Activated CD4-positive, alpha-beta T cell treated with anti-CD3 and anti-CD28 coated beads for 36 hours (primary cell): Measurements from ENCODE around the gene ATP5PO. TPM values are rescaled to one million over a fixed set of nuclear protein-coding genes. Genes with fewer than 3 reads are reported as not detected.

Experiments used
- ATAC-seq: fragments of 200-7000 bp; cut with Tn5 transposase; one replicate; pipeline ENCODE4 v1.10.0; 2021; ENCODE audit warnings: mild to moderate bottlenecking, moderate library complexity
- CTCF ChIA-PET: fragments of 350-600 bp; sonication (Branson Sonifier 250); formaldehyde crosslinking; loops from one replicate; lab custom pipeline; 2021; ENCODE audit warnings: antibody characterized with exemption; lab: Charles Lee
- POLR2A ChIA-PET: fragments of 350-600 bp; sonication (Branson Sonifier 250); formaldehyde crosslinking; loops from one replicate; lab custom pipeline; 2021; ENCODE audit warnings: antibody characterized with exemption, inconsistent platforms; lab: Charles Lee
- DNase-seq: peaks from one replicate; pipeline ENCODE4 v3.0.0-alpha.2; 2020
- H3K27ac Mint-ChIP-seq: one replicate; pipeline ENCODE4 v1.8.0; 2021; ENCODE audit warnings: mixed read lengths
- H3K27me3 Mint-ChIP-seq: one replicate; pipeline ENCODE4 v1.8.0; 2021; ENCODE audit warnings: mixed read lengths
- H3K36me3 Mint-ChIP-seq: one replicate; pipeline ENCODE4 v1.8.0; 2021; ENCODE audit warnings: low read depth, mixed read lengths
- H3K4me1 Mint-ChIP-seq: one replicate; pipeline ENCODE4 v1.8.0; 2021; ENCODE audit warnings: mixed read lengths
- H3K4me3 Mint-ChIP-seq: one replicate; pipeline ENCODE4 v1.8.0; 2021; ENCODE audit warnings: mild to moderate bottlenecking, moderate library complexity, mixed read lengths
- H3K9me3 Mint-ChIP-seq: one replicate; pipeline ENCODE4 v1.8.0; 2021; ENCODE audit warnings: low read depth, mixed read lengths
- intact Hi-C, 2 experiments: fragments of 100-400 bp; cut with DNase I in 1 of 2; cut with micrococcal nuclease in 1 of 2; formaldehyde crosslinking; loops; one replicate each; pipeline versions ENCODE4 v1.14.2 to v1.15.1; 2022 to 2024; cut with DNase I, micrococcal nuclease
- total RNA-seq, 2 experiments: library from RNA; stranded (reverse); gene quantifications; one replicate each; pipeline ENCODE4 v1.2.3, GENCODE V29; 2021

ATP5PO gene
- total RNA-seq, 2 experiments from 2014 or later, result 177 to 238 TPM

DNA sequence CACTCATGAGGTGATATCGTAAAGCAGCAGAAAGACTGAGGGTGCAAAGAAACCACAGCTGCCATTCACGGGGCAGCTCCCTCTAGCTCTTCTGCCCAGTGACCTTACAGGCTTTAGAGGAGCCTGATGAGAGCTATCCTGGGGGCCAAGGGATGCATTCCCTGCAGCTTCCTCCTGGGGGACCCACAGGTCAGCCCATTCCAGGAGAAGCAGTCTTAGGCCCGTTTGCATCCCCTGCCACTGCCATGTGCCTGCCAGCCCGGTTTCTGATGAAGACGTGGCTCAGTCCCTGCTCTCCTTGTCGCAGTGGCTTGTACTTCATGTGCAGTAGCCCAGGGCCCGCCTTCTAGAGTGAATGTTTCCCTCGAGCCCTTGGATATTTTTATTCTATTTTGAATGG lies 22.8 kb downstream of the ATP5PO start:
- Mint-ChIP-seq H3K4me3 (no peak overlapping the region), H3K9me3 (no peaks in the 10 kb centered on the region), H3K4me1 (peaks cover 14% of the 10 kb centered on the region), H3K27ac (no peak overlapping the region), H3K36me3 (no peaks in the 10 kb centered on the region), H3K27me3 (peaks cover 6% of the 10 kb centered on the region)
- intact Hi-C loops, result loop anchor here in 1 of 2 experiments (10.0 kb wide), 1 partner anchor 248 kb away; the partner anchor contains the start of genes CRYZL1 and ITSN1
- no peak for ATAC-seq
- POLR2A ChIA-PET, result no interaction called here
- DNase-seq, result no peak
- CTCF ChIA-PET, result interaction anchor here (1.0 to 1.1 kb wide), 2 partner anchors 9 to 13 kb away, joined by 3 to 4 read pairs; no protein-coding TSS in a partner anchor

DNA sequence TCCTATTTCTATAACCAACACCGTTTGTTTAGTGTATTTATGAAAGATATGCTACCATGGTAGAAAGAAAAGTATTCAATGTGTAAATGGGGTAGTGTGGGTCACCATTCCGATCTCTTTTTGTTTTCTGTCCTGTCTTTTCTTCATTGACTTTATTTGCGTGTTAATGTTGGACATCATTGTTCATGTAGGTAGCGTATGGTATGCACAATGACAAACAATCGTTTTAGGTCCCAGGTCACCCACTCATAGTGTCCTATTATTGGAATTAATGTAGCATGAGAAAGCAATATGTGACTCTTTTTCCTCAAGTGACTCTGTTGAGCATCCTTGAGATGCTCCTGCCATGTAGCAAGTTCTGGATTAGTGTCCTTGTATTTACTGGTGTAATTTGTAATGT lies 25.4 kb downstream of the ATP5PO start:
- DNase-seq (no peak), ATAC-seq (no peak)
- Mint-ChIP-seq H3K36me3 (no peaks in the 10 kb centered on the region), H3K27ac (no peak overlapping the region), H3K4me1 (peaks cover 9% of the 10 kb centered on the region), H3K27me3 (peaks cover 1% of the 10 kb centered on the region), H3K9me3 (no peaks in the 10 kb centered on the region), H3K4me3 (no peak overlapping the region)
- ChIA-PET CTCF (interaction anchor here (0.5 kb wide), 1 partner anchor 702 kb away, joined by 3 read pairs; no protein-coding TSS in a partner anchor), POLR2A (no interaction called here)
- intact Hi-C loops, result loop anchor here in 1 of 2 experiments (10.0 kb wide), 1 partner anchor 245 kb away; the partner anchor contains the start of genes CRYZL1 and ITSN1

DNA sequence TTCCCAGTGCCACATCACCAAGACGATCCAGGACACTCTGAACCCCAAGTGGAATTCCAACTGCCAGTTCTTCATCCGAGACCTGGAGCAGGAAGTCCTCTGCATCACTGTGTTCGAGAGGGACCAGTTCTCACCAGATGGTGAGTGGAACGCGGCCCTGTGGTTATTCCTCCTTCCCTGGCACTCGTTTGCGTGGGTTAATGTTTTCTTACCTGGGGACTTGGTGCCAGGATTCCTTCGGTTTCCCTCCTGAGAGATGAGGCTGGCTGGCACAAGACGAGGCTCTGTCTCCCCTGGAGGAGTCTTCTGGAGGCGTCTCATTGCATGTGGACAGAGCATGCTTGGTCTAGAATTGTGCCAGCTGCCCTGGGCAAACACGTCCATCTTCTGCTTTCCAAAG lies 29.3 kb downstream of the ATP5PO start:
- no peak overlapping the region for H3K4me3 Mint-ChIP-seq
- H3K4me1 Mint-ChIP-seq, result no peaks in the 10 kb centered on the region
- ChIA-PET CTCF (interaction anchor here (0.7 kb wide), 1 partner anchor 66 kb away, joined by 3 read pairs; no protein-coding TSS in a partner anchor), POLR2A (no interaction called here)
- DNase-seq, result no peak
- no peaks in the 10 kb centered on the region for H3K9me3 Mint-ChIP-seq
- intact Hi-C loops, result no loop called here
- no peaks in the 10 kb centered on the region for H3K27me3 Mint-ChIP-seq
- ATAC-seq, result no peak
- no peak overlapping the region for H3K27ac Mint-ChIP-seq
- no peaks in the 10 kb centered on the region for H3K36me3 Mint-ChIP-seq

DNA sequence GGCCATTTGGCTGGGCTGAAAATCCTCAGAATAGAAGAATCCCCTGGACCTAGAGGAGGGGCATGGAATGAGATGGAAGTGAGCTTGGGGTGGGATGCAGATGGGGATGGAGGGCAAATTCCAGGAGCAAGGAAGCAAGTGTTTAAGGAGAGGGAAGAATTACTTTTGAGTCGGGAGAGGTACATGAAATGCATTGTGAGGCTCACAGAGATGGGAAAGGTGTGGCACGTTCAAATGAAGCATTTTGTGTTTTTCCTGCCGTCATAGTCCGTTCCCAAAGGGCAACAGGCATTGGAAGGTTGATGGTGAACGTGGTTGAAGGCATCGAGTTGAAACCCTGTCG lies 30.5 kb downstream of the ATP5PO start:
- no peak overlapping the region for H3K4me3 Mint-ChIP-seq
- no peaks in the 10 kb centered on the region for H3K27me3 Mint-ChIP-seq
- intact Hi-C loops, result no loop called here
- POLR2A ChIA-PET, result no interaction called here
- H3K4me1 Mint-ChIP-seq, result no peaks in the 10 kb centered on the region
- H3K9me3 Mint-ChIP-seq, result no peaks in the 10 kb centered on the region
- no peak for DNase-seq
- no peaks in the 10 kb centered on the region for H3K36me3 Mint-ChIP-seq
- ATAC-seq, result no peak
- H3K27ac Mint-ChIP-seq, result no peak overlapping the region
- CTCF ChIA-PET, result no interaction called here

DNA sequence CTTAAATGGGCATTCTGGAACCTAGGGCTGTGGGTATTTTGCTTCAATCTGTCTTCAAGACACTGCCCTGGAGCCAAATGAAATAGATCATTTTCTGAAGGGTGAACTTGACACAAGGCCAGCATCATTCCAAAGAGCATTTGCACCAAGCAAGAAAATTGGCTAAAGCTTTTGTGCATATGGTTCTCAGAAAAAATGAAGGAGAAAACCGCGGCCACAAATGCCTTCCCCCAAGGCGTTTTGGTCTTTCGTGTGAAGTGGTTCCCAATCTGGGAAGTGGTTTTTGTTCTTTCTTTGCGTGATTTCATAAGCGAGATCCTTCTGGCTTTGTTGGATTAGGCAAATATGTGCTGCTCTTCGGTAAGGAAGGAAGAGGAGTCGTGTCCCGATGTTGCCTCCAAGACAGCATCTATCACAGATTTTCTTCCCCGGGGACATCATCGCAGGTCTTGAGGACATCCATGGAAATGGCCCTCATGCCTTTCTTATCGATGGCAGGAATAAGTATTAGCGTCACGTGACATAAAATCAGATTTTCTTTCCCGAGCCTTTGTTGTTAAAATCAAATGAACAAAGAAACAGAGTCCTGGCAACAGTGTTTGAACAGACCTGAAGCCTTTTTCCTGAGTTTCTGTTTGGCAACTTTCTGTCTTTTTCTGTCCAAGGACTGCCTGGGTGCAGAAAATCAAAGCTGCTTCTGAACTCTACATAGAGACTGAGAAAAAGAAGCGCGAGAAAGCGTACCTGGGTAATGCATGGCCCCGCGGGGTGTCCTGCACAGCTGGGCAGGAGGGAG lies 31.0 kb downstream of the ATP5PO start:
- H3K27me3 Mint-ChIP-seq, result no peaks in the 10 kb centered on the region
- no peak for ATAC-seq
- intact Hi-C loops, result no loop called here
- no peak for DNase-seq
- H3K4me1 Mint-ChIP-seq, result no peaks in the 10 kb centered on the region
- H3K27ac Mint-ChIP-seq, result no peak overlapping the region
- no peaks in the 10 kb centered on the region for H3K9me3 Mint-ChIP-seq
- H3K36me3 Mint-ChIP-seq, result no peaks in the 10 kb centered on the region
- ChIA-PET CTCF (no interaction called here), POLR2A (no interaction called here)
- no peak overlapping the region for H3K4me3 Mint-ChIP-seq

DNA sequence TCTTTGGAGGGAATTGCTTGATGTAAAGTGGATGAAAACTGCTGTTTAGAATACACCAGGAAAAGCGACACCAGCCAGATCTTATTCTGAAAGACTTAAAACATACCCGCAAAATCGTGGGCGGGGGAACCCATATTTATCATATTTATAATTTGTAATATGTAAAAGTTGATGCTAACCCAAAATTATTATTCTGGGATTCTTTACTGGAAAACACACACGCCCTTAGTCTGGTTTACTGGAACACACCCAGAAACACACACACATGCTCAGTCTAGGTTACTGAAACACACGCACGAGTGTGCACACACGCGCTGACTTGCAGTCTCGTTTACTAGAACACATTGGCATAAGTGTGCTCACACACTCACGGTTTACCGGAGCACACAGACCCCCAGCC lies 32.5 kb downstream of the ATP5PO start:
- POLR2A ChIA-PET, result interaction anchor here (0.6 kb wide), 1 partner anchor 343 kb away, joined by 7 read pairs; no protein-coding TSS in a partner anchor
- no peaks in the 10 kb centered on the region for H3K9me3 Mint-ChIP-seq
- no peak for DNase-seq
- ATAC-seq, result no peak
- H3K36me3 Mint-ChIP-seq, result no peaks in the 10 kb centered on the region
- no peak overlapping the region for H3K27ac Mint-ChIP-seq
- H3K27me3 Mint-ChIP-seq, result no peaks in the 10 kb centered on the region
- intact Hi-C loops, result no loop called here
- no peak overlapping the region for H3K4me3 Mint-ChIP-seq
- CTCF ChIA-PET, result interaction anchor here (1.1 kb wide), 1 partner anchor 9 kb away, joined by 3 read pairs; no protein-coding TSS in a partner anchor
- H3K4me1 Mint-ChIP-seq, result no peaks in the 10 kb centered on the region

DNA sequence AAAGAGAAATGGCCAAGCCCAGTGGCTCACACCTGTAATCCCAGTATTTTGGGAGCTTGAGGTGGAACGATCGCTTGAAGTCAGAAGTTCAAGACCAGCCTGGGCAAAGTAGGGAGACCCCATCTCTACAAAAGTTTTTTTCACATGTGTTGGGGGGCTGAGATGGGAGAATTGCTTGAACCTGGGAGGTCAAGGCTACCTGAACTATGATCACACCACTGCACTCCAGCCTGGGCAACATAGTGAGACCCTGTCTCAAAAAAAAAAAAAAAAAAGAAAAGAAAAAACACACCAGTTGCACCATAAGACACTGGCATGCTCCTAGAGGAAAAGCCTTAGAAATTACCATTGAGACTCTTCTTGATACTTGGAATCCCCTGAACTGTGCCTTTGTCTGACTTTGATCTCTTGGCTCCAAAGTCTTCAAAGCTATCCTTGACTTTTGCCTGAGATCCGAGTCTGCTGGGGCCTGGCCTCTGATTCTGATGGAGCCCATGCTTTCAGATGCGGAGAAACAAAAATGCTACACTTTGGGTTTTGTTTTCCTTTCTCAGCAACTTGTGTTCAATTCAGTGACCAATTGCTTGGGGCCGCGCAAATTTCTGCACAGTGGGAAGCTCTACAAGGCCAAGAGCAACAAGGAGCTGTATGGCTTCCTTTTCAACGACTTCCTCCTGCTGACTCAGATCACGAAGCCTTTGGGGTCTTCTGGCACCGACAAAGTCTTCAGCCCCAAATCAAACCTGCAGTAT lies 33.7 kb downstream of the ATP5PO start:
- H3K4me3 Mint-ChIP-seq, result no peak overlapping the region
- H3K27me3 Mint-ChIP-seq, result no peaks in the 10 kb centered on the region
- H3K27ac Mint-ChIP-seq, result no peak overlapping the region
- H3K9me3 Mint-ChIP-seq, result no peaks in the 10 kb centered on the region
- ATAC-seq (no peak), DNase-seq (no peak)
- H3K4me1 Mint-ChIP-seq, result no peaks in the 10 kb centered on the region
- ChIA-PET POLR2A (no interaction called here), CTCF (no interaction called here)
- H3K36me3 Mint-ChIP-seq, result no peaks in the 10 kb centered on the region
- intact Hi-C loops, result no loop called here

DNA sequence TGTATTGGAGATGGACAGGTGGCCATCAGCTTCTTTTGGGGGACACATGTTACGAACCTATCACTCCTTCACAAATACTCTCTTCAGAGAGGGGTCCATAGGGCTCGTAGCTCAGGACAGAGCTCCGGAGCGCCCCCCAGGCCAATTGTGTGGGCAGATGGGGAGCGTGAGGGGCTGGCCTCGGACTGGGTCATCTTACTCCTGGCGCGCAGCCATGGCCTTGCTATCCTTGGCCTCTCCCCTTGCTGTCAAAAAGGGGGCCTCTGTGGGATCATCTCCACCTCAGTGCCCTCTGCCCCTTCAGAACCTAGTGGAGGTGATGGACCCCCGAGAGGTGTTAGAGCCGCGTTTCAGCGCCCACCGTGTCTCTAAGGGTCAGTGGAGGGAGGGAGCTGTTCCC lies 35.0 kb downstream of the ATP5PO start:
- Mint-ChIP-seq H3K27me3 (no peaks in the 10 kb centered on the region), H3K27ac (no peak overlapping the region), H3K4me3 (no peak overlapping the region), H3K9me3 (no peaks in the 10 kb centered on the region), H3K36me3 (no peaks in the 10 kb centered on the region), H3K4me1 (no peaks in the 10 kb centered on the region)
- POLR2A ChIA-PET, result no interaction called here
- CTCF ChIA-PET, result interaction anchor here (1.2 kb wide), 1 partner anchor 12 kb away, joined by 3 read pairs; no protein-coding TSS in a partner anchor
- intact Hi-C loops, result no loop called here
- no peak for DNase-seq
- no peak for ATAC-seq

DNA sequence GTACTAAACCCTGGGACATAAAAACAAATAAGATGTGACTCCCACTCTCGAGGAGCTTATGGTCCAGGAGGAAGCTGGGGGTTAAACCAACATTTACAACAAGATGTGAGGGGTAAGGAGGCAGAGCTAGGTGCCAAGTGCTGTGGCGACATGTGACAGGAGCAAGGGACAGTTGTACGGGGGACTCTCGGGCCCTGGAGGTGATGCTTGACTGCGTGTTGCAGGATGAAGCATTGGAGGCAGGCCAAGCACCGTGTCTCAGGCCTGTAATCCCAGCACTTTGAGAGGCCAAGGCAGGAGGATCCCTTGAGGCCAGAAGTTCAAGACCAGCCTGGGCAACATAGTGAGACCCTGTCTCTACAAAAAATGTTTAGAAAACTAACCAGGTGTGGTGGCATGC lies 36.8 kb downstream of the ATP5PO start:
- Mint-ChIP-seq H3K4me3 (no peak overlapping the region), H3K27ac (no peak overlapping the region), H3K27me3 (no peaks in the 10 kb centered on the region), H3K9me3 (no peaks in the 10 kb centered on the region), H3K4me1 (no peaks in the 10 kb centered on the region), H3K36me3 (no peaks in the 10 kb centered on the region)
- no peak for ATAC-seq
- DNase-seq, result no peak
- POLR2A ChIA-PET, result no interaction called here
- CTCF ChIA-PET, result interaction anchor here (1.3 kb wide), 1 partner anchor 283 kb away, joined by 4 read pairs; no protein-coding TSS in a partner anchor
- intact Hi-C loops, result no loop called here

DNA sequence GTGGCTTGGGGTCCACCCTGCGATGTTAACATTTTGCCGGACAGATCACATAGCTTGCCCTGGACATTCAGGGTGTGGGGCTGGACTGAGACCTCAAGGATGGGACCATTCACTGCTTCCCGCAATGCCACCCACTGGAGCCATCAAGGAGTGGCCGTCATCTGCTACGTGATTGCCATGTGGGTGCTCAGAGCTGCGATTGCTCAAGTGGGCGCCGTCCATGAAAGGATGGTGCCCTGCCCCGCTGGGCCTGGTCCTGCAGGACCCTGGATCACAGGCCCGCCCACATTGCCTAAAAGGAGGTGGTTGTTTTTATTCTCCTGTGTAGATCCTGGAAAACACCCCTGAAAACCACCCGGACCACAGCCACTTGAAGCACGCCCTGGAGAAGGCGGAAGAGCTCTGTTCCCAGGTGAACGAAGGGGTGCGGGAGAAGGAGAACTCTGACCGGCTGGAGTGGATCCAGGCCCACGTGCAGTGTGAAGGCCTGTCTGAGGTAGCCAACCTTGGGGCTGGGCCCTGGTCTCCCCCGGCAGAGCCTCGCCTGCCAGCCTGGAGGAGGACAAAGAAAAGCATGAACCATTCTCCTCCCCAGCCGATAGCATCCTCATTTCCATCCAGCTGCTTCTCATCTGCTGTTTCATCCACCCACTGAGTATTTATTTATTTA lies 40.4 kb downstream of the ATP5PO start:
- Mint-ChIP-seq H3K27ac (no peak overlapping the region), H3K9me3 (no peaks in the 10 kb centered on the region), H3K27me3 (no peaks in the 10 kb centered on the region), H3K4me3 (no peak overlapping the region), H3K4me1 (no peaks in the 10 kb centered on the region), H3K36me3 (no peaks in the 10 kb centered on the region)
- DNase-seq (no peak), ATAC-seq (no peak)
- POLR2A ChIA-PET, result no interaction called here
- intact Hi-C loops, result no loop called here
- CTCF ChIA-PET, result interaction anchor here (0.8 kb wide), 1 partner anchor 187 kb away, joined by 3 read pairs; no protein-coding TSS in a partner anchor

DNA sequence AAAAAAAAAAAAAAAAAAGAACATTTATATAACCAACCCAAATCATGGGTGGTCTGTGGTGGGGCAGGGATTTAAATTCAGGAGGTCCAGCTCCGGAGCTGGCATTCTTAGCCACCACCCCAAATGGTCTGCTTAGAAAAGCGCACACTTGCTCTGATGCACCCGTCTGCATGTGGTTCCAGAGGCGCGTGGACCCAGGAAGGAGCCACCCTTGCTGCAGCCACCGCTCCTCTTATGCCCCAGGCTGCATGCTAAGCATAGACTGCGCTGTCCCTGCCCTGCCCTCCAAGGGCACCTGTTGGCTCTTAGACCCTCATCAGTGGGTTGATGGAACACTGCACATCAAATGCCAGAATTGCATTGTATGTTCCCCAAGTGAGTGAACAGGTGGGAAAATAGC lies 41.4 kb downstream of the ATP5PO start:
- intact Hi-C loops, result no loop called here
- ChIA-PET CTCF (interaction anchor here (0.6 kb wide), 1 partner anchor 9 kb away, joined by 3 read pairs; no protein-coding TSS in a partner anchor), POLR2A (no interaction called here)

More for the DNA sequence above, 41.4 kb downstream of the ATP5PO start:
- DNase-seq (no peak), ATAC-seq (no peak)
- H3K9me3 Mint-ChIP-seq, result no peaks in the 10 kb centered on the region
- H3K4me1 Mint-ChIP-seq, result no peaks in the 10 kb centered on the region
- no peaks in the 10 kb centered on the region for H3K36me3 Mint-ChIP-seq
- H3K4me3 Mint-ChIP-seq, result no peak overlapping the region
- no peaks in the 10 kb centered on the region for H3K27me3 Mint-ChIP-seq
- no peak overlapping the region for H3K27ac Mint-ChIP-seq
